ENCODE measurements around the gene ATAT1. TPM values are rescaled to one million over a fixed set of nuclear protein-coding genes. Genes with fewer than 3 reads are reported as not detected.
"Not testable (repeated sequence)": the region's sequence is repeated elsewhere in the genome, so short reads cannot be mapped to it uniquely, and the experiment has no call there.

The ATAT1 gene
- polyA plus RNA-seq, 10 donors: 14.7 to 33.9 (median 19.9) TPM

DNA sequence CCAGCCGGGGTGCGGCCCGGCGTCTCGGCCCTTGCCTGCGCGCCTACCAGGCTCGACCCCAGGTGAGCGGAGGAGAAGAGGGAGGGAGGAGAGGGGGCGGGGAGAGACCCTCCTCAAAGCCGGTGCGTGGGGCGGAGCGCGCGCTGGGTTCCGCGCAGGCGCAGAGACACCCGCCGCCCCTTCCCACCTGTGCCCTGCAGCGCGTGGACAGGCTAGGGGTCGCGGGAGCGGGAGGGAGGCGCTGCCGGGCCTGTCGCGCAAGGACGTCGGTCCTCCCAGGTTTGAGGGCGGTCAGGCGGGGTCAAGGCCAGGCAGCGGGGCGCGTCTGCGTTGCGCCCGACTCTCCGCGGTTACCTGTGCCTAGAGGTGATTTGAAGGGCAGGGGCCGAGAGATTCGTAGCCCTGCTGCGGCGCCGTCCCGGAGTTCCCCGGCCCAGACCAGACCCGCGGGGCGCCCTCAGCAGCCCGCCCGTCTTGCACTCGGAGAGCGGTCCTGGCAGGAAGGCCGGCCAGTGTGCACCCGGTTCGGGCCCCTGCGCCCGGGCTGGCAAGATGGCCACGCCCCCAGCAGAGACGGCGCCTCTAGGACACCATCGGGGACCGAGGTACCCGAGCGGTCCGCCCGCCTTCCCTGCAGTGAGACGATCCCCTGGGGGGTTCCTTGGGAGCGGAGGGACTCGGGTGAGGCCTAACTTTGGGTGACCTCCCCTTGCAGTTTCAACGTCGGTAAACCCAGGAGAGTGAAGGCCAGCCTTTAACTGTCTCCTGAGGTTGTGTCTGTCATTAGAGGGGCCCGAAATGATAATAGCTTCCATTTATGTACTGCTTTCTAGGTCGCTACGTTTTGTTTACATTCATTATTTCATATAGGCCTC lies 20.8 kb downstream of the ATAT1 start:
- peak; percentile 25 to 75 (median 38) for DNase-seq

DNA sequence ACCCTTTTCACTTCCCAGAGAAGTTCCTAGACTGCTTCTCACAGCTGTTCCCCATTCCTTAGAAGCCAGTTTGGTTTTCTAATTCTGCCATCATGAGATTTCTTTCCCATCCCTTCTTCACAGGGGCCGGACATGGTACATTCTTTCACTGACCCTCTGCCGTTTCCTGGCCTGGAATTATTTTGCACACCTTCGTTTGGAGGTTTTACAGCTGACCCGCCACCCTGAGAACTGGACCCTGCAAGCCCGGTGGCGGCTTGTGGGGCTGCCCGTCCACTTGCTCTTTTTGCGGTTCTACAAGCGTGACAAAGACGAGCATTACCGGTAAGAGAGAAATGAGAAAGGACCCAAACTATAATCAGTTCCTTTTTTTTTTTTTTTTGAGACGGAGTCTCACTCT lies 24.5 kb downstream of the ATAT1 start:
- DNase-seq: no peak

DNA sequence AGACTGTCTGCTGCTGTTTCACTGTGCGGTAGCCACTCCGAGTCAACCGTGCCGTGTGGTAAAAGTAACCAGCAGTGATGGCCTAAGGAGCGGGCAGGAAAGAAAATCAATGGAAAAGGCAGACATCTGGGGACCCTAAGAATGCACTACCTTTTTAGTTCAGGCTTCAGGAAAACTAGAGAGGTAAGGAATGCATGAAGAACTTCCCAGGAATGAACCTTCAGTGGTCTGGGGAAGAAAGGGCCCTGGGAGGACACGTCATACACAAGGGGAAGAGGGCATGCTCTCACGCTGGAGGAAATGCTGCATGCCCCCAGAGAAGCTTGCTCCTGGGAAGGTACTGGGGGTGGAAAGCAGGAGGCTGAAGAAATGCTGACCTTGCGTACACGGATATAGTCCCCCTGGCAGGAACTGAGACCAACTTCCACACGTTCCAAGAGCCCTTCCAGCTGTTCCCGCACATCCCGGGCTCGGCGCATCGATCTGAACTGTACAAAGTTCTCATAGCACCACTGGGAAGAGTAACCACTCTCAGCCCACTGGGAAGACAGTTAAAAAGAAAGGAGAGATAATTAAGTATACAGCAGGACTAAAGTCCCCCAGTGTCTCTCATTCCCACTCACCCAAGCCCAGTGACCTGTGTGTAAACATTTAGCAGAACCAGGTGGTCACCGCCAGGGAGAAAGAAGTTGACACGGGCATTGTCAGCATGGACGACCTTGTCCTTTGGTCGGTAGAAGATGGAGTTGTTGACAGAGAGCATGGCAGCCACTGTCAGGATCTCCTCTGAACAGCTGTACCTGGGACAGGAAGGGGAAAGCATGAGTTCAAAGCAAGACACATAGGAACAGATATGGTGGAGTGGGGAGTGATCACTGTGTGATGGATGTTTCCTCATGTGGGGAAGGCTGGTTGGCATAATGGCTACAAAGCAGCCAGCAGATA lies 28.4 kb downstream of the ATAT1 start:
- DNase-seq: no peak

DNA sequence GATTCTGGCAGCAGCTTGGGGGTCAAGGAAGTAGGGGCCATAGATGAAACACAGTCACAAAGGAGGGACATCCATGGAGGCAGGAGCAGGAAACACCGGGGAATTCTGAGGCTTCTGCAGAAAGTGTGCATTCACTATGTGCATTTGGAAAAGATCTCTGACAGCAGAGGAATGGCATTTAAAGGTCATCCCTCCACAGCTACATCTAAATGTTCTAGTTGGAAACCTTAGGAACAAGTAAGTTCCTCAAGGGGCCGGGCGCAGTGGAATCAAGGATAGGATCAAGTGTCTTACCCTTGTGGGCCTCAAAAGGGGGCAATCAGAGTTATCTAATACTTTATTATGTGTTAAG lies 29.0 kb downstream of the ATAT1 start:
- DNase-seq: no peak

DNA sequence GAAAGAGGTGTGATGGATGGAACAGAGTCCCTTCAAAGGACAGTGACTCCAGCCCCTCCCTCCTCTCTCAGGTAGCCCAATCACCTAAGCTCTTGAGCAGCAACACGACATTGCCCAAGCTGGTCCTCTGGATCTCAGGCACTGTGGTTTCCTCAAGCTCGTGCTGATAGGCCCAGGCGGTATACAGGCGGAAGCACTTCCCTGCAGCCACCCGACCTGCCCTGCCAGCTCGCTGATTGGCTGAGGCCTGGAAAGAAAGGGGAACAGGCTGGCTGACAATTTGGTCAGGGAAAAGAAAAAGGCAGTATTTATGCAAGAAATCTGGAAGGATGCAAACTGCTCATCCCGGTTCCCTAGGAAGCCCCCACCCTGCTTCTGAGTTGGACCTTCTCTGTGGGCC lies 29.8 kb downstream of the ATAT1 start:
- DNase-seq: no peak

DNA sequence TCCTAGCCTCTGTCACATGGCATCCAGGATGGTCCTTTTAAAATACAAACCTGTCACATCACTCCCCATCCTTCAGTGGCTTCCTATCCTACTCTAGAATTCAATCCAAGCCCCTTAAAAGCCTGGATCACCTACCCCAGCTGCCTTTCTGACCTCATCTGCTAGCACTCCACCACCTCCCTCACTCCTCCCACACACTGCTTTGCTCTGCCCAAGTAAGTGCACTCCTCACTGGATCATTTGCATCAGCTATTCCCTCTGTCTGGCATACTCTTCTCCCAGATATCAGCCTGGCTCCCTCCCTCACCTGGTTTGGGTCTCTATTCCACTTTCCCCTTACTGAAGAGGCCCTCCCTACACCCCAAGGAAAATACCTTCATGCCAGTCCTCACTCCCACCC lies 30.8 kb downstream of the ATAT1 start:
- no peak for DNase-seq

DNA sequence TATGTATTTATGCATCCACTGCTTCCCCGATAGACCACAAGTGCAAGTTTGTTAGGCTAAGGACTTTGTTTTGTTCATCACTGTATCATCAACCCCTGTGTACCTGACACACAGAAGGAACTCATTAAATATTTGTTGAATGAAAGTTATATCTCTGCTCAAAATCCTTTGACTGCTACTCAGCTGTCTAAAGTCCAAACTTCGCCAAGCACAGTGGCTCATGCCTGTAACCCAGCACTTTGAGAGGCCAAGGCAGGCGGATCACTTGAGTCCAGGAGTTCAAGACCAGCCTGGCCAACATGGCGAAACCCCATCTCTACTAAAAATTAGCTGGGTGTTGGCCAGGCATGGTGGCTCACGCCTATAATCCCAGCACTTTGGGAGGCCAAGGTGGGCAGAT lies 31.2 kb downstream of the ATAT1 start:
- not testable (repeated sequence) for DNase-seq

DNA sequence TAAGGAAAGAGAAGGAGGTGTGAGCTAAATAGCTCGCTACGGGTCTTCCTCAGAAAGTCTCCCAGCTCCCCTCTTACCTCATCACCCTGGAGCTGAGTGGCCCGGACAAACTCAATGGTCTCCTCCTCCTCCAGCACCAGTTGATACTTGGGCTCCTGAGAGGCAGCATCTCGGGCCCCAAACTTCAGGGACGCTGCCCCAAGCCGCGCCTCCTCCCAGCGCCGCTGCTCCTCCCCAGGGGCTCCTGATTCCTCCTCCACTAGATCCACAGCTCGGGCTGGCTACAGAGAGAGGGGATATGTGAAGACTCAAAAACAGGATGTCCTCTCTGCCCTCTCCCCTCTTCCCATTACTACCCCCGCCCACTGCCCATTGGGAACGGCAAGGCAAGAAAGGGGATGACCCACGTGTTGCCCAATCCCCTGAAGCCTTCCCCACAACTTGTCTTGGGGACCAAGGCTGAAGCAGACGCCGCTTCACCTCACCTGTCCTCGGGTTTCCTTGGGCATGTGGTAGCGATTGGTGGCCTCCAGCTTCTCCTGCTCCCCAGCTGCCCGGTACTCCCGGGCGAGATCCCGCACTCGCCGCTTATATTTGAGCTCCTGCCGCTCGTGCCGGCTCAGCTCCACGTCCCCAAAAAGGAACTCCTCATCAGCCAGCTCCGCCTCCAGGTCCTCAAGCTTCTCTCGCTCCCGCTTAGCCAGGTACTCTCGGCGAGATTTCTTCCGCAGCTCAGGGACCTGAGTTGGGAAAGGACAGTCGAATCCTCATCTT lies 38.5 kb downstream of the ATAT1 start:
- DNase-seq: no peak

DNA sequence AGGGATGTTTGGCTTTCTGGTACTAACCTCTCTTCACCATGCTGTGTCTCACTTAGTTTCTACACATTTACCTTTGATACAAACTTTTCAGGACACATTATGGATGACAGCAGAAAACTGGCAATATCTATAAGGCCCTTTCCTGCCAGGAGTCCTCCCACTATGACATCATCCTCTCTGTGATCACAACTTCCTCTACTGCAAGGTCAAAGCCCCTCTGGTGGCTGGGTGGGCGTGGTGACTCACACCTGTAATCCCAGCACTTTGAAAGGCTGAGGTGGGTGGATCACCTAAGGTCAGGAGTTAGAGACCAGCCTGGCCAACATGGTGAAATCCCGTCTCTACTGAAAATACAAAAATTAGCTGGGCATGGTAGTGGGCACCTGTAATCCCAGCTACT lies 39.6 kb downstream of the ATAT1 start:
- not testable (repeated sequence) for DNase-seq

DNA sequence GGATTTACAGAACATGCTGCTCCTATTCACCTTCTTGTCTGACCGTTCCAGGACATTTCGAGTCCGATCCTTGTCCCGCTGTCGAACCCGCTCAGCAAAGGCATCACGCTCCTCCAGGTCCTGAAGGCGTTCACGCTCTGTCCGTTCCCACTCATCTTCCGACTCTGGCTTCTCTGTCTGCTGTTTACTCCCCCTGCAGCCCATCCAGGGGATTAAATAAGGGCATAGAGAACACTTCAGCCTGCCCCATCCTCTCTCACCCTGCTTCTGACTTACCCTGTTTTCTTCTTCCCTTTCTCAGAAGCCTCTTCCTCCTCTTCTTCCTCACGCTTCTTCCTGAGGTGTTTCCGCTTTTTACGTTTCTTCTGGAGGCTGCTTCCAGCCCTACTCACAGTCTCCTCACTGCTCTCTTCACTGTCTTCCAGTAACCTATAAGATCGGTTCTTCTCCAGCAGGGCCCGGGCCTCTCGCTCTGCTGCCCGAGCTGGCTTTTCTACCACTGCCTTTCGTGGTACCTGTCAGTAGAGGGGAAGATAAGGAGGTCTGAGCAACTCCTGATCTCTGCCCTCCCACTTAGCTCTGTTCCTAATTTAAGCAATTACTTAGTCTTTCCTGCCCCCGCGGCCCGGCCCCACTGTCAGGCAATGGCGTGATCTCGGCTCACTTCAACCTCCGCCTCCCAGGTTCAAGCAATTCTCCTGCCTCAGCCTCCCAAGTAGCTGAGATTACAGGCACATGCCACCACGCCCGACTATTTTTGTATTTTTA lies 44.3 kb downstream of the ATAT1 start:
- no peak for DNase-seq

DNA sequence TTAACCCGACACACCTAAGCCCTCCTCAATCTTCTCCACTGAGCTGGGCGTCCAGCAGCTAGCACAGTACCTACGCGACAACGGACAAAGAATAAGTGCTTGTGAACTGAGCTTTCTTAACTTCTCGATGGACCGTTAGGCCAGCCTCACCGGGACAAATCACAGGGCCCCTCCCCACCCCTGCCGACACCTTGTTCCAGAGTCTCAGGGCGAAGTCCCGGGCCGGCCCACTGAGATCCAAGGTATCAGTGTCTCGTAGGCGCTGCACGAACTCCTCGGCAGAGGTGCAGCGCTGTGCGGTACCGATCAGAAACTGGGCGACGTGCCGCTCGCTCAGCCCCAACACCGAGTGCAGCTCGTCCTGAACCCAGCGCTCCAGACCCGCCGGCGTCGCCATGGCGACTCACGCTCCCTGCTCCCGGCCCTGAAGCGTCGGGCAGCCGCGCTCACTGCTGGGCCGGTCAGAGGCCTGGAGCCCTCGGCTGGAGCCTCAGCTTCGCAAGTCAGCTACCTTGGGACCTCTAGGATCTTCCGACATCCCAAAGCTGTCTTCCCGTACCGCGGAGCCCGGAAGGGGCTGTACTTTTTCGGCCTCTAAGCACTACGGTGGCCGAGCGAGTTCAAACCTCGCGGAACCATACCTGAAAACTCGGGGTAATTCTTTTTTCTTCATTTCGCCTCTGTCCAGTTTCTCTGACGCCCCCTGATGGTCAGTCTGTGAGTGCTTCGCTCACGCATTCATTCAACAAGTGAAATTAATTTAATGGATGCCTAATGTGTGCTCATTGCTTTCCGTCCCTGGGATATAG lies 46.0 kb downstream of the ATAT1 start, which contains the start of gene DHX16:
Gene DHX16, minus strand, starts transcription at position 562 of the 809 bp plus-strand sequence. Its CDS starts 165 bp downstream, at position 397.
- DNase-seq: peak; percentile 98 to 99 (median 98)

DNA sequence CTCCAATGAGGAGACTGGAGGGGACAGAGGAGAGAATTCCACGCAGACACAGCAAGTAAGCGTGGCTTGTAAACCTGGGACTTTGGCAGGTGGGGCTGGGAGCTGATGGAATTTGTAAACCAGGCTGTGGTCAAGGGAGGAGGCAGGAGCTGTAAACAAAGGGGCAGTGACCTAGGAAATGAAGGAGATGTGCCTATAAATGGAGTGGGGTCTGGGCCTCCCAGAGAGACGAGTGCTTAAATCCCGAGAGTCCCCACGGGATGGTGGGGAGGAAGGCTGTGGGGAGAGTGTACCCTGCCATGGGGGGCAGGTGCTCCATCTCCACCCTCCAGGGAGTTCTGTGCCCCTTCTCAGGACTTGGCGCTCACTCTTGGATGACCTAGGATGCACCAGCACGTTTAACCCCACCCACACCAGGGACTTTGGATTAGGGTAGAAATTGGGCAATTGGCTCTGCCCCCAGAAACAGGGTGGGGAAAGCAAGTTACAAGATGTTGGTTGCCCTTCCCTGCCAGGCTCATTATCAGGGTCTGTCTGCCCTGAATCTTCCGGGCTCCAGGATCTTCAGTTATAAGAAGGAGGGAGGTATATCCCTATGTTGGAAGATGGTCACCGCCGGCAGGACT lies 50.1 kb downstream of the ATAT1 start:
- no peak for DNase-seq

DNA sequence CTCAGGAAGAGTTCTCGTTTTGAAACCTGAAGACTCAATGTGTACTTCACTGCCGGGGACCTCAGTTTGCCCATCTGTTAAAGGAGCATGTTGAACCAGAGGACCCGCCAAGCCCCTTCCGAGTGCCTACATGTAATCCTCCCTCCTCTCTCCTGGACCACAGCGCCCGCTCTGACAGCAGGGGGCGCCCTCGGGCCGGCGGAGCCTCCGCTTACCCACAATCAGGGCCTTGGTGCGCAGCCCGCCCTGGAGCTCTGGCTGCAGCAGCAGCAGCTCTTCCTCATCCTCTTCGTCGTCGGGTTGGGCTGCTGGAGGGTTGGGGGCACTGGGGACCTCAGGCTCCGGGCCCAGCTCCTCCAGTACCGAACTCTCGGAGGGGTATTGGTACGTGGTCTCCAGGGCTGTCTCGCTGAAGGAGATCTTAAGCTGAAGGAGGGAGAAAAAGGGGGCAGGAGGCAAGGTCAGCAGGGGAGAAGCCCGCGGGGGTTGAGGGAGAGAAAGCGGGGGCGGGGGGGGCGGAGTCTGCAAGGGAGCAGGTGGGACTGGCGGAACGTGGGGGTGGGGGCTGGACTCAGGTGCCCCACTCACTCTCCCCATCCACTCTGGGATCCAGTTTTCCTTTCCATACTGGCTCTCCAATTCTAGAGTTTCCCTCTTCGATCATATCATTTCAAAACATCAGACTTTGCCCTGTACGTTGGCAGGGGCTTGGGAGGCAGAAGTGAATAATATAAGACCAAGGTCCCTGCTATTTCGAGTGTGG lies 52.5 kb downstream of the ATAT1 start:
- DNase-seq: peak; percentile 63 to 92 (median 89)

DNA sequence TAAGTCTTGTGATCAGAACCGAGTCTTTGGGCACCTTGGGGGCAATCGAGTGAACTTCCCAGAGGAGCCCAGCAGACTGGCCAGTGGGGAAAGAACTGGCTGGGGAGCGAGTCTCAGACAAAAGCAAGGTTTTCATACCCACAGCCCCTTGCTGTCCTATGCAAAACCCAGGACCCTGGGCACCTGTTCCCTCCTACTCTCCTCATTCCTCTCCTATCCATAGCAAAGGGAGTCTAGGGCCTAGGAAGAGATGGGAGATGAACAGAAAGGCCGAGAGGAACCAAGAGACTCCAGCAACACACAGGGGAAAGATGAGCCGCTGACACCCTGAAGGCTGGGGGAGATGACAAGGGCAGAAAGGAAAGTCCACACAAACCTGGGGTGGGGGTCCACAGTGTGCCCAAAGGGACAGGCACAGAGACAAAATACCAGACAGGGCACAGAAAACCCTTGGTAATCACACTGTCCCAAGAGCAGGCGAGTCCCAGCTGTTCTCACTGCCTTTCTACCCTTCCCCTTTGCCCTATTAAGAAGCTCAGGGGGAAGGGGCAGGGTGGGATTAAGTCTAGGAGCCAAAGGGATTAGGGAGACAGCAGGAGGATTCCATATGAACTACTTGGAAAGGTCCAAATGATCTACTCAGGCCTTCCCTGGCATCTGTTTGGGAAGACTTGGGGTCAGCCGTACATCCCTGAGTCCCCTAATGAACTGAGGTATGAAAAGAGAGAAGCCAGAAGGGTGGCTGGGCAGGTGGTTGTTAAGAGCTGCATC lies 53.3 kb downstream of the ATAT1 start:
- no peak for DNase-seq

DNA sequence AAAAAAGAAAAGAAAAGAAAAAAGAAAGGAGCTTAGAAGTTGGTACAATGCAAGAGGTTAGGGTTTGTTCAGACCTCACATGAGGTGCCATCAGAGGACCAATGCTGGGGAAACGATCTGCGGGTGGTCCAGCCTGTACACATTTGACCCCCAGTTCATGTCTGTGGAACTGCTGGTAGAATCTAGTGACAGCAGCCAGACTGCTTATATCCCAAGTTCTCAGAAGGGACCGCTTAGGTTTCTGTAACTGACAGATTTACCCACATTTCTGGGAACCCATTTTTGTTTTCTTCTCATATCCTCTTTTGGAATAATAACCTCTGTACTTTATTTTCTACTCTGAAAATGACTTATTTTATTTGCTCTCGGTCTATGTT lies 55.1 kb downstream of the ATAT1 start:
- no peak for DNase-seq

DNA sequence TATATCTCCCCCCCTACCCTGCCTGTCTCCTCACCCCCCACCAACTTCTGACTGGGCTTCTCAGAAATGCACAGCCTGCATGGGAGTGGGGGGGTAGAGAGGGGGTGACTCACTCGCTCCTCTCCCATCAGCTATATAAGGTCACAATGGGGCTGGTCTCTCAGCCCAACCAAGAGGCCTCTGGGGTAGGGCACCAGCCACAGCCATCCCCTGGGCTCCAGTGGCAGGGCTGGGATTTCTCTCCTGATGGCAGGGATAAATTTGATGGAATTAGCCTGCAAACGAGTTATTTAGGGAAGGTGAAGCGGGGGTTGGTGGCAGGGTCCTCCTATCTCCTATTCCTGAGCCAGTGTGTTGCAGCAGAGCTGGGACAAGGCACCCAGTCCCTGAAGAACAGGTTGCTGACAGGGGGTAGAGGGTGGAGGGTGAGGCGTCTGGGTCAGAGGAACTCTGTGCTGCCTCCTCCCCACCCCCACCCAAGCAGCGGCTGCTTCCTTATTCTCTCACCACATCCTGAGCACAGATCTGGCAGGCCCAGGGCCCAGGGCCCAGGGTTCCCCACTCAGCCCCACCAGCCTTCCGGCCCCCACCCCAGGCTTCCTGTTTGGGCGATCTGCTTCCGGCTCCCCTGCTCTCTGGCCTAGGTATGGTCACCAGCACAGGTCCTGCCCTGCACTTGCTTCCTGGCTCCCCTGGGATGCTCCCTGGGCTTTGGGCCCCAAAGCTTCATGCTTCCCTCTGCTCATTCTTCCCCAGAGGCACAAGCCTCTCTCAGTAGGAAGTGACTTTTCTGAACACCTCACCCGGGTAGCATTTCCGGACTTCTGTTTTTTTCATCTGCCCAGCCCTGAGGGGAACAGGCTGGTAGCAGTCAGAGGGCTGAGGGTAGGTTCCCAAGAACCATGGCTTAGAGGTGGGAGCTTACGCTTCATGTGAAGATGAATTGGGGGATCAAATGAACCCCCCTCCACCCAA lies 55.8 kb downstream of the ATAT1 start:
- peak; percentile 61 to 82 (median 82) for DNase-seq

All from muscle of back (tissue), 11 donors.